ENCODE data around the gene GPR146. TPM values are rescaled to one million over a fixed set of nuclear protein-coding genes. Genes with fewer than 3 reads are reported as not detected.
"Not testable (repeated sequence)": the region's sequence is repeated elsewhere in the genome, so short reads cannot be mapped to it uniquely, and the experiment has no call there.

The GPR146 gene
- total RNA-seq, 1 donor = 33.9 TPM

- no peak for DNase-seq (ENCODE audit: low read depth in 2 of 3, low spot score in 2 of 3)
These were observed 19.2 kb upstream of the GPR146 start for GRCh38 chr7:1024876-1025742.

GRCh38 chr7:1025743-1026581, 18.4 kb upstream of the GPR146 start:
- no peak for DNase-seq (ENCODE audit: low read depth in 2 of 3, low spot score in 2 of 3)

GRCh38 chr7:1026721-1027161, 17.6 kb upstream of the GPR146 start:
- DNase-seq (ENCODE audit: low read depth in 2 of 3, low spot score in 2 of 3) = no peak

- DNase-seq (ENCODE audit: low read depth in 2 of 3, low spot score in 2 of 3) = no peak
These were observed 16.9 kb upstream of the GPR146 start for GRCh38 chr7:1027242-1028043.

GRCh38 chr7:1028044-1028770, 16.1 kb upstream of the GPR146 start:
- DNase-seq (ENCODE audit: low read depth in 2 of 3, low spot score in 2 of 3) = peak; percentile 53 to 75 (median 70)

- DNase-seq (ENCODE audit: low read depth in 2 of 3, low spot score in 2 of 3) = peak in 2 of 3 donors; percentile 86 to 91
These were observed 15.3 kb upstream of the GPR146 start for GRCh38 chr7:1028775-1029636.

GRCh38 chr7:1029637-1030443, 14.5 kb upstream of the GPR146 start:
- DNase-seq (ENCODE audit: low read depth in 2 of 3, low spot score in 2 of 3) = no peak

GRCh38 chr7:1030444-1031070, 13.8 kb upstream of the GPR146 start:
- DNase-seq (ENCODE audit: low read depth in 2 of 3, low spot score in 2 of 3) = no peak

GRCh38 chr7:1031716-1032455, 12.5 kb upstream of the GPR146 start:
- no peak for DNase-seq (ENCODE audit: low read depth in 2 of 3, low spot score in 2 of 3)

- no peak for DNase-seq (ENCODE audit: low read depth in 2 of 3, low spot score in 2 of 3)
These were observed 11.7 kb upstream of the GPR146 start for GRCh38 chr7:1032536-1033181.

- DNase-seq (ENCODE audit: low read depth in 2 of 3, low spot score in 2 of 3) = no peak
These were observed 10.7 kb upstream of the GPR146 start for GRCh38 chr7:1033546-1034145.

- not testable (repeated sequence) for DNase-seq (ENCODE audit: low read depth in 2 of 3, low spot score in 2 of 3)
These were observed 9.6 kb upstream of the GPR146 start for GRCh38 chr7:1034769-1035168.

GRCh38 chr7:1036164-1036928, 8.0 kb upstream of the GPR146 start:
- not testable (repeated sequence) for DNase-seq (ENCODE audit: low read depth in 2 of 3, low spot score in 2 of 3)

GRCh38 chr7:1040233-1040632, 4.1 kb upstream of the GPR146 start:
- not testable (repeated sequence) for DNase-seq (ENCODE audit: low read depth in 2 of 3, low spot score in 2 of 3)

GRCh38 chr7:1040790-1041189, 3.6 kb upstream of the GPR146 start:
- no peak for DNase-seq (ENCODE audit: low read depth in 2 of 3, low spot score in 2 of 3)

All from hematopoietic multipotent progenitor cell (in vitro differentiated cells).